ENCODE measurements around the gene PSMF1. TPM values are rescaled to one million over a fixed set of nuclear protein-coding genes. Genes with fewer than 3 reads are reported as not detected.

PSMF1 gene
- total RNA-seq, 1 experiment from 2014 or later = 153 TPM

GRCh38 chr20:1180949-1181348, 62.5 kb downstream of the PSMF1 start:
- no peak overlapping the region for H2AFZ ChIP-seq (ENCODE audit: low read depth, low read length, poor library complexity, severe bottlenecking)
- no peaks in the 10 kb centered on the region for H3K36me3 ChIP-seq (ENCODE audit: control insufficient read depth in 1 of 2, insufficient read depth in 2 of 2, low read length in 2 of 2)
- BruUV-seq (replicated peaks) = no TSS peak
- no peaks in the 10 kb centered on the region for H3K9me2 ChIP-seq (ENCODE audit: insufficient read depth)
- ATAC-seq (no peak), DNase-seq (ENCODE audit: low read depth, low spot score) (no peak)
- no peaks in the 10 kb centered on the region for H3K27me3 ChIP-seq (ENCODE audit: insufficient read depth, low read length)
- TF ChIP-seq RAD21 (IDR thresholded peaks at IDR 0.05; ENCODE audit: low read depth) = no peak
- no peak for TF ChIP-seq EGR1 (IDR thresholded peaks at IDR 0.05; ENCODE audit: low read depth)
- no peak for TF ChIP-seq ZBTB33 (IDR thresholded peaks at IDR 0.05; ENCODE audit: extremely low read depth, insufficient replicate concordance, low read length)
- TF ChIP-seq CEBPB (IDR thresholded peaks at IDR 0.05; ENCODE audit: low read depth) = no peak
- no peak for TF ChIP-seq JUND (IDR thresholded peaks at IDR 0.05)
- no peak for TF ChIP-seq POLR2A (IDR thresholded peaks at IDR 0.05; ENCODE audit: borderline replicate concordance, extremely low read depth, insufficient read depth, insufficient read length)
- TF ChIP-seq EZH2phosphoT487 (IDR thresholded peaks at IDR 0.05; ENCODE audit: borderline replicate concordance) = no peak
- H3K27ac ChIP-seq (ENCODE audit: low read depth, low read length) = no peak overlapping the region
- H3K9me3 ChIP-seq (ENCODE audit: control insufficient read depth in 1 of 2, insufficient read depth in 1 of 2, low read depth in 1 of 2, low read length in 2 of 2) = no peaks in the 10 kb centered on the region
- H3K4me3 ChIP-seq (replicated peaks in 1 of 2; ENCODE audit: low read depth in 1 of 2, low read length in 2 of 2) = no peak overlapping the region
- intact Hi-C loops (cut with micrococcal nuclease) = loop anchor here (10.0 kb wide), 1 partner anchor 366 kb away; no protein-coding TSS in a partner anchor
- H3K4me2 ChIP-seq (ENCODE audit: low read length) = no peak overlapping the region
- H3K9ac ChIP-seq (ENCODE audit: low read length) = no peak overlapping the region
- no peaks in the 10 kb centered on the region for H4K20me1 ChIP-seq (ENCODE audit: insufficient read depth)
- ChIA-PET CTCF (no interaction called here), RAD21 (ENCODE audit: low non-redundant PET in 1 of 2, low total read pairs in 2 of 2, uncharacterized antibody in 2 of 2, unreplicated experiment in 2 of 2) (no interaction called here), POLR2A (no interaction called here)
- no peaks in the 10 kb centered on the region for H3K79me2 ChIP-seq (ENCODE audit: insufficient read depth, low read length)
- H3K4me1 ChIP-seq (ENCODE audit: control insufficient read depth in 1 of 2, insufficient read depth in 2 of 2, low read length in 2 of 2) = peaks cover 6 to 10% of the 10 kb centered on the region in 2 experiments; a peak in 3 of 4 replicates

GRCh38 chr20:1182106-1182505, 63.7 kb downstream of the PSMF1 start:
- no peaks in the 10 kb centered on the region for H3K9me3 ChIP-seq (ENCODE audit: control insufficient read depth in 1 of 2, insufficient read depth in 1 of 2, low read depth in 1 of 2, low read length in 2 of 2)
- no TSS peak for BruUV-seq (replicated peaks)
- CTCF ChIA-PET = no interaction called here

More at GRCh38 chr20:1182106-1182505, 63.7 kb downstream of the PSMF1 start:
- ATAC-seq (no peak), DNase-seq (ENCODE audit: low read depth, low spot score) (no peak)
- Histone ChIP-seq H3K36me3 (ENCODE audit: control insufficient read depth in 1 of 2, insufficient read depth in 2 of 2, low read length in 2 of 2) (no peaks in the 10 kb centered on the region), H3K4me3 (replicated peaks in 1 of 2; ENCODE audit: low read depth in 1 of 2, low read length in 2 of 2) (no peak overlapping the region), H3K27me3 (ENCODE audit: insufficient read depth, low read length) (no peaks in the 10 kb centered on the region), H3K9ac (ENCODE audit: low read length) (no peak overlapping the region), H2AFZ (ENCODE audit: low read depth, low read length, poor library complexity, severe bottlenecking) (no peak overlapping the region), H3K4me2 (ENCODE audit: low read length) (no peak overlapping the region), H4K20me1 (ENCODE audit: insufficient read depth) (no peaks in the 10 kb centered on the region), H3K27ac (ENCODE audit: low read depth, low read length) (no peak overlapping the region), H3K4me1 (ENCODE audit: control insufficient read depth in 1 of 2, insufficient read depth in 2 of 2, low read length in 2 of 2) (peaks cover 14 to 22% of the 10 kb centered on the region in 2 experiments; a peak in 3 of 4 replicates), H3K9me2 (ENCODE audit: insufficient read depth) (no peaks in the 10 kb centered on the region), H3K79me2 (ENCODE audit: insufficient read depth, low read length) (no peaks in the 10 kb centered on the region)
- ChIA-PET POLR2A (no interaction called here), RAD21 (ENCODE audit: low non-redundant PET in 1 of 2, low total read pairs in 2 of 2, uncharacterized antibody in 2 of 2, unreplicated experiment in 2 of 2) (no interaction called here)
- TF ChIP-seq EGR1 (IDR thresholded peaks at IDR 0.05; ENCODE audit: low read depth) (no peak), JUND (IDR thresholded peaks at IDR 0.05) (no peak), REST (IDR thresholded peaks at IDR 0.05; ENCODE audit: low read depth) (no peak), CBX3 (IDR thresholded peaks at IDR 0.05; ENCODE audit: low read depth) (no peak), SRF (IDR thresholded peaks at IDR 0.05; ENCODE audit: low read depth) (no peak), TCF7L2 (IDR thresholded peaks at IDR 0.05; ENCODE audit: borderline replicate concordance, extremely low read depth, insufficient read depth, insufficient read length) (no peak), SP1 (IDR thresholded peaks at IDR 0.05; ENCODE audit: low read depth) (no peak), CEBPB (IDR thresholded peaks at IDR 0.05; ENCODE audit: low read depth) (no peak)
- intact Hi-C loops (cut with micrococcal nuclease) = loop anchor here (10.0 kb wide), 1 partner anchor 367 kb away; no protein-coding TSS in a partner anchor
